Measurements from ENCODE around the gene C22orf31.

DNA sequence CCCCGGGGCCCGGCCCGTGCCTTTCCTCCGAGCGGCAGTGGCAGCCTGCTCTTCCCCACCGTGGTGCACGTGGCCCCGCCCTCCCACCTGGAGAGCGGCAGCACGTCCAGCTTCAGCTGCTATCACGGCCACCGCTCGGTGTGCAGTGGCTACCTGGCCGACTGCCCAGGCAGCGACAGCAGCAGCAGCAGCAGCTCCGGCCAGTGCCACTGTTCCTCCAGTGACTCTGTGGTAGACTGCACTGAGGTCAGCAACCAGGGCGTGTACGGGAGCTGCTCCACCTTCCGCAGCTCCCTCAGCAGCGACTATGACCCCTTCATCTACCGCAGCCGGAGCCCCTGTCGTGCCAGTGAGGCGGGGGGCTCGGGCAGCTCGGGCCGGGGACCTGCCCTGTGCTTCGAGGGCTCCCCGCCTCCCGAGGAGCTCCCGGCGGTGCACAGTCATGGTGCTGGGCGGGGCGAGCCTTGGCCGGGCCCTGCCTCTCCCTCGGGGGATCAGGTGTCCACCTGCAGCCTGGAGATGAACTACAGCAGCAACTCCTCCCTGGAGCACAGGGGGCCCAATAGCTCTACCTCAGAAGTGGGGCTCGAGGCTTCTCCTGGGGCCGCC is 11.9 kb downstream of the C22orf31 start:
- TF ChIP-seq, protein P1, sequence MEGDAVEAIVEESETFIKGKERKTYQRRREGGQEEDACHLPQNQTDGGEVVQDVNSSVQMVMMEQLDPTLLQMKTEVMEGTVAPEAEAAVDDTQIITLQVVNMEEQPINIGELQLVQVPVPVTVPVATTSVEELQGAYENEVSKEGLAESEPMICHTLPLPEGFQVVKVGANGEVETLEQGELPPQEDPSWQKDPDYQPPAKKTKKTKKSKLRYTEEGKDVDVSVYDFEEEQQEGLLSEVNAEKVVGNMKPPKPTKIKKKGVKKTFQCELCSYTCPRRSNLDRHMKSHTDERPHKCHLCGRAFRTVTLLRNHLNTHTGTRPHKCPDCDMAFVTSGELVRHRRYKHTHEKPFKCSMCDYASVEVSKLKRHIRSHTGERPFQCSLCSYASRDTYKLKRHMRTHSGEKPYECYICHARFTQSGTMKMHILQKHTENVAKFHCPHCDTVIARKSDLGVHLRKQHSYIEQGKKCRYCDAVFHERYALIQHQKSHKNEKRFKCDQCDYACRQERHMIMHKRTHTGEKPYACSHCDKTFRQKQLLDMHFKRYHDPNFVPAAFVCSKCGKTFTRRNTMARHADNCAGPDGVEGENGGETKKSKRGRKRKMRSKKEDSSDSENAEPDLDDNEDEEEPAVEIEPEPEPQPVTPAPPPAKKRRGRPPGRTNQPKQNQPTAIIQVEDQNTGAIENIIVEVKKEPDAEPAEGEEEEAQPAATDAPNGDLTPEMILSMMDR (conservative IDR thresholded peaks at IDR 0.05; ENCODE audit: low read depth, low read length), result no peak
- TF ChIP-seq EZH2phosphoT487 (IDR thresholded peaks at IDR 0.05; ENCODE audit: borderline replicate concordance, low read length), result no peak
